AG09309 (cell line): ENCODE measurements around the gene AP2B1.

Source experiments
- DNase-seq: peaks from one replicate; pipeline ENCODE4 v3.0.0-alpha.2; 2010; ENCODE audit warnings: low read depth
- H3K4me3 ChIP-seq: 2 replicates; pipeline ENCODE4 v1.5.1; 2011; ENCODE audit warnings: mild to moderate bottlenecking, low read depth, low read length, moderate library complexity; ENCODE audit not compliant: control insufficient read depth
- TF ChIP-seq, protein P1 (sequence below): IDR thresholded peaks from 2 replicates; pipeline ENCODE4 v1.5.1; 2011; ENCODE audit warnings: mild to moderate bottlenecking, low read depth, low read length, inconsistent platforms; ENCODE audit not compliant: insufficient read depth, control insufficient read depth; ENCODE audit errors: missing control alignments

The AP2B1 gene

DNA sequence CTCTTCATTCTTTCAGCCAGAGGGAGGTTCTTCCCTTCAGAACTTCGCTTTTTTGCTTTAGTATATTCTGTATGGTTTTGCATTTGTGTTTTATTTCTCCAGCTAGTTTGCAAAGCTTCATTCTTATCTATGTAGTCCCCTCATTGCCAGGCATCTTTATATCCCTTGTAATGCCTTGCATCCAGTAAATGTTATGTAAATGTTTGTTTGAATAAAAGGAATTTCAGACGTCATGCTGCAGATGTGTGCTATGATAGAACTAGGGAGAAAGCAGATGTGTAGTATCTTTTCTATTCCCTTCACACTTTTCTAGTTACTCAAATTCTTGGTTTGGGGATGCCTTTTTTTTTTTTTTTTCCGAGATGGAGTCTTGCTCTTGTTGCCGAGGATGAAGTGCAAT is 81.7 kb downstream of the AP2B1 start:
- H3K4me3 ChIP-seq = no peak overlapping the region
- DNase-seq = no peak
- TF ChIP-seq, protein P1, sequence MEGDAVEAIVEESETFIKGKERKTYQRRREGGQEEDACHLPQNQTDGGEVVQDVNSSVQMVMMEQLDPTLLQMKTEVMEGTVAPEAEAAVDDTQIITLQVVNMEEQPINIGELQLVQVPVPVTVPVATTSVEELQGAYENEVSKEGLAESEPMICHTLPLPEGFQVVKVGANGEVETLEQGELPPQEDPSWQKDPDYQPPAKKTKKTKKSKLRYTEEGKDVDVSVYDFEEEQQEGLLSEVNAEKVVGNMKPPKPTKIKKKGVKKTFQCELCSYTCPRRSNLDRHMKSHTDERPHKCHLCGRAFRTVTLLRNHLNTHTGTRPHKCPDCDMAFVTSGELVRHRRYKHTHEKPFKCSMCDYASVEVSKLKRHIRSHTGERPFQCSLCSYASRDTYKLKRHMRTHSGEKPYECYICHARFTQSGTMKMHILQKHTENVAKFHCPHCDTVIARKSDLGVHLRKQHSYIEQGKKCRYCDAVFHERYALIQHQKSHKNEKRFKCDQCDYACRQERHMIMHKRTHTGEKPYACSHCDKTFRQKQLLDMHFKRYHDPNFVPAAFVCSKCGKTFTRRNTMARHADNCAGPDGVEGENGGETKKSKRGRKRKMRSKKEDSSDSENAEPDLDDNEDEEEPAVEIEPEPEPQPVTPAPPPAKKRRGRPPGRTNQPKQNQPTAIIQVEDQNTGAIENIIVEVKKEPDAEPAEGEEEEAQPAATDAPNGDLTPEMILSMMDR = no peak

DNA sequence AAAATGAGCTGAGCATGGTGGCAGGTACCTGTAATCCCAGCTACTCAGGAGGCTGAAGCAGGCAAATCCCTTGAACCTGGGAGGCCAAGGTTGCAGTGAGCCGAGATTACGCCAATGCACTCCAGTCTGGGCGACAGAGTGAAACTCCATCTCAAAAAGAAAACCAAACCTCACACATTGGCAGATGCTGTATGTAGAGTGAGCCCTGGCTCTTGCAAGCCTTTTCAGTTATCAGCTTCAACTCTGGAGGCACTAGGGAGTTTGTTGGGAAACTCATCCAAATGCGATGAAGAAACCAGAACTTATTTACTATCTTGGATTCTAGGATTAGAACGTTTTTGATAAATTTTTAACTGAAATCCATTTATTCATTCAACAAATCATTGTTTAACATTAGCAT is 87.4 kb downstream of the AP2B1 start:
- TF ChIP-seq, protein P1 = no peak
- DNase-seq = no peak

DNA sequence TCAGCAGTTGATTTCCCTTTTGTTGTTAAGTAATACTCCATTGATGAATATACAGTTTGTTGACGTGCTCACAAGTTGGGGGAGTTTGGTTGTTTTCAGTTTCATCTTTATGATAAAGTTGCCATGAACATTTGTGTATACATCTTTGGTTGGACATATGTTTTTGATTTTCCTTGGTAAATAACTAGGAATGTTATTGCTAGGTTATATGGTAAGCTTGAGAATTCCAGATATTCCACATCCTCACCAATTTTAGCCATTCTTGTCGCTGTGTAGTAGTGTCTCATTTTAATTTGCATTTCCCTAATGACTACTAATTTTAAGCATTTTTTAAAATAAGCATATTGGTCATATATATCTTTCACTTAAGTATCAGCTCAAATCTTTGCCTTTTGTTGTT is 89.3 kb downstream of the AP2B1 start:
- TF ChIP-seq, protein P1 = no peak
- DNase-seq = no peak
- H3K4me3 ChIP-seq = no peak overlapping the region

More for the DNA sequence above, 87.4 kb downstream of the AP2B1 start:
- H3K4me3 ChIP-seq = no peak overlapping the region

DNA sequence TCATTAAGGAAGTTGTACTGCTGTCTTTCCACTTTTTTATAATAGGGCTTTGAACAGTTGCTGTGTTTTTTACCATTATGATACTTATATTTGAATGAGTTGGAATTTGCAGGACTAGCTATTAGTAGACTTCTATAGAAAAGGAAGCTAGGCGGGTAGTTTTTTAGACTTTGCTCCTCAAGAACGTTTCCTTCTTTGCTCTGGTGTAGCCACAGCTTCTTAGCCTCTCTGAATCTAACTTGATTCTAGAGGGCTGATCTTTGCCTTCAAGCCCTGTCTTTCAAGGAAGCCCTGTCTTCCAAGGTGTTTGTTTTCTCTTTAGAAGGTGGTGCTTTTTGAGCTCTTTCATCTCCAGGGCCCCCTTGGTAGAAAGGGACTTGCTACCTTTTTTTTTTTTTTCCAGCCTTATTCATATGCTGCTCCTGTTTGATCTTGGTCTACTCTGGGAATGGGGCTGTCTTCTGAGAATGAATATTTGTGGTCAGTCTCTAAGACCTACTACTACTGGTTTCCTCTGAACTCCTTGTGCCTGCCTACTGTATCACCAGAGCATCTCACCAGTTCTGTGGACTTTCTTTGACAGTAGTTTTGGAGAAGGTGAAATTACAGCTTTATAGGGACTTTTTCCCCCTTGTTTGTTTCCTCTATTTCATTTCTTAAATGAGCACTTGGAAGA is 92.0 kb downstream of the AP2B1 start:
- H3K4me3 ChIP-seq = no peak overlapping the region
- TF ChIP-seq, protein P1 = no peak
- no peak for DNase-seq

DNA sequence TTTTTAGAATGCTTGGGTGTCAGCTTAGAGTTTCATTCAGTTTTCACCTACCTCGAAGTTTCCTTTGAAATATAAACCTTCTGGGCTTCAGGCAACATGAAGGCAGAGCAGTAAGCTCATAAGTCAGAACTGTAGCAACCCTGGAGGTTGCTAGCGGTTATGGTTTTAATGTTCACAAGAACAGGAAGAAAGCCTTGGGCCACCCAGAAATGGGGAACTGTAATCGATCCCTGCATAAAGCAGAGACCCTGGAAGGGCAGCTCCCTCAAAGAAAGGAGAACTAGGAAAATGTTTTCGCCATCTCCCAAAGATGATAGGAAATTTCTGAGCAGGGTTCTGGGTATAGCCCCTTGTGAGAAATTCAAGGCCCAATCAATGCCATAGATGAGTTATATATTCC is 96.5 kb downstream of the AP2B1 start:
- TF ChIP-seq, protein P1 = no peak
- H3K4me3 ChIP-seq = no peak overlapping the region
- DNase-seq = no peak

DNA sequence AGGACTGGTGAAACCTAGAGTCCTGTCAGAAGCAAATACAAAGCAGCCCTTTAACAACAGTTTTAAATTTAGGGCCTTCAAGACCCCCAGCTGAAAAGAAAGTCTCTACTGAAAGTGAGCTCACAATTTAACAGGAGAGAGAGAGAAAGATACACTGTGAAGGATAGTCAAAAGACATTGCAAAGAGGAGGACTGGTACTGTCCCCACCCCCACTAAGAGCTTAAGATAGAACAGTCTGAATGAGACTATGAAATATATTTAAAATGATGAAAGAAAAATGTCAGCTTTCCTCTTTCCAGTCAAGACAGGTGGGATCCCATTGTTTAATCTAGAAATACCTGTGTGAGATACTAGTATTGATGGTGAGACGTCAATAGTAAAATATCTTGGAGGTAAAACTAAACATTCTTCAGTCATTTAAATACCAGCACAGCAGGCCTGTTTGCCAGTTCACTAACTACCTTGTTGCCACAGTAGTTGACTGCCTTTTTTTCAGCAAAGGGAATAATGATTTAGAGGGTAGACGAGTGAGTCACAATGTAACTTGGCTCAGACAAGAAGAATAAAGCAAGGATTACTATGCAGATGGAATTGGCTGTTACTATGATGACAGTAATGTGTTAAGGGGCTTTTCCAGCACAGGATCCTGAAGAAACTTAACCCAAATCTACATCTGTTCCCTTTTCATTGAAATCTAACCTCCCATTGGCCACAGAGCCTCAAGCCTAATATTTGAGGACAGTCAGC is 97.1 kb downstream of the AP2B1 start:
- DNase-seq = peak; percentile 44
- TF ChIP-seq, protein P1 = no peak
- no peak overlapping the region for H3K4me3 ChIP-seq
